ENCODE measurements around the gene SYNJ2.

SYNJ2 gene

DNA sequence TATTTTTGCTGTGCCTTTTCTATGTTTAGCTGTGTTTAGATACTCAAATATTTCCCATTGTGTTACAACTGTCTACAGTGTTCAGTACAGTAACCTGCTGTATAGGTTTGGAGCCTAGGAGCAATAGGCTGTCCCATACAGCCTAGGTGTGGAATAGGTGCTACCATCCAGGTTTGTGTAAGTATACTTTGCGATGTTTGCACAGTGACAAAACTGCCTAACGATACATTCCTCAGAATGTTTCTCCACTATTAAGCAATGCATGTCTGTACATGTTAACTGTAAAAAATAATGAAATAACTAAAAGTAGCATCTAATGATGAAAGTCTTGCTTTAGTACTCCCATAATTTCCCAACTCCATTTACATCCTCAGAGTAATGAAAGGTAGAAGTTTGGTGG is 140.4 kb downstream of the SYNJ2 start:
- TF ChIP-seq, protein P1, sequence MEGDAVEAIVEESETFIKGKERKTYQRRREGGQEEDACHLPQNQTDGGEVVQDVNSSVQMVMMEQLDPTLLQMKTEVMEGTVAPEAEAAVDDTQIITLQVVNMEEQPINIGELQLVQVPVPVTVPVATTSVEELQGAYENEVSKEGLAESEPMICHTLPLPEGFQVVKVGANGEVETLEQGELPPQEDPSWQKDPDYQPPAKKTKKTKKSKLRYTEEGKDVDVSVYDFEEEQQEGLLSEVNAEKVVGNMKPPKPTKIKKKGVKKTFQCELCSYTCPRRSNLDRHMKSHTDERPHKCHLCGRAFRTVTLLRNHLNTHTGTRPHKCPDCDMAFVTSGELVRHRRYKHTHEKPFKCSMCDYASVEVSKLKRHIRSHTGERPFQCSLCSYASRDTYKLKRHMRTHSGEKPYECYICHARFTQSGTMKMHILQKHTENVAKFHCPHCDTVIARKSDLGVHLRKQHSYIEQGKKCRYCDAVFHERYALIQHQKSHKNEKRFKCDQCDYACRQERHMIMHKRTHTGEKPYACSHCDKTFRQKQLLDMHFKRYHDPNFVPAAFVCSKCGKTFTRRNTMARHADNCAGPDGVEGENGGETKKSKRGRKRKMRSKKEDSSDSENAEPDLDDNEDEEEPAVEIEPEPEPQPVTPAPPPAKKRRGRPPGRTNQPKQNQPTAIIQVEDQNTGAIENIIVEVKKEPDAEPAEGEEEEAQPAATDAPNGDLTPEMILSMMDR (IDR thresholded peaks at IDR 0.05; ENCODE audit: insufficient read depth, low read length, poor library complexity, severe bottlenecking): no peak
- Histone ChIP-seq H3K36me3 (ENCODE audit: control insufficient read depth, insufficient read depth, low read length) (no peaks in the 10 kb centered on the region), H3K27me3 (replicated peaks; ENCODE audit: control insufficient read depth, insufficient read depth, low read length) (no peaks in the 10 kb centered on the region), H3K4me3 (replicated peaks; ENCODE audit: low read depth, low read length) (no peak overlapping the region)
- DNase-seq (ENCODE audit: extremely low read depth, insufficient read length): no peak

DNA sequence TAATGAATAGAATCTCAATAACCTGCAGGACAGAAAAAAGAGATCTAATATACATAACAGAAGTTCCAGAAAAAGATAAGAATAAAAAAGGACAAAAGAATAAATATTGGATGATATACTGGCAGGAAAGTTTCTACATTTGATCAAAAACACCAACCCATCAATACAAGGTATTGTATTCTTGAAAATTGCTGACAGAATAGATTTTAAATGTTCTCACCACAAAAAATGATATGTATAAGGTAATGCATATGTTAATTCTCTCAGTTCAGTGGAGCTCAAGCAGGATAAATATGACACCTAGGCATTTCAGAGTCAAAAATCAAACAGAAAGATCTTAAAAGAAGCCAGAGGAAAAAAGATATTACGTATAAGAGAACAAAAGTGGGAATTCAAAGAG is 142.6 kb downstream of the SYNJ2 start:
- Histone ChIP-seq H3K27me3 (replicated peaks; ENCODE audit: control insufficient read depth, insufficient read depth, low read length) (no peaks in the 10 kb centered on the region), H3K36me3 (ENCODE audit: control insufficient read depth, insufficient read depth, low read length) (no peaks in the 10 kb centered on the region), H3K4me3 (replicated peaks; ENCODE audit: low read depth, low read length) (no peak overlapping the region)
- no peak for DNase-seq (ENCODE audit: extremely low read depth, insufficient read length)
- TF ChIP-seq, protein P1 (IDR thresholded peaks at IDR 0.05; ENCODE audit: insufficient read depth, low read length, poor library complexity, severe bottlenecking): no peak

DNA sequence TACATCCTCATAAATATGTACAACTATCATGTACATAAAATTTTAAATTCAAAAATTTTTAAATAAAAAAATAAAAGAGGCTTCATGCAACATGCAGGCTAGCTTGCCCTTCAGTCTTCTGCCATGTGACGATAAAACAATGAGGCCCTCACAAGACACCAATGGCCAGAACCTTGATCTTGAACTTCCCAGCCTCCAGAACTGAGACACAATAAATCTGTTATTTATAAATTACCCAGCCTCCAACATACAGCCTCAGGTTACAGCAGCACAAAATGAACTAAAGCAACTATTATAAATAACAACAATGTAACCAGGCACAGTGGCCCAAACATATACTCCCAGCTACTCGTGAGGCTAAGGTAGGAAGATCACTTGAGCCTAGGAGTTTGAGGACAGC is 143.6 kb downstream of the SYNJ2 start:
- Histone ChIP-seq H3K27me3 (replicated peaks; ENCODE audit: control insufficient read depth, insufficient read depth, low read length) (no peaks in the 10 kb centered on the region), H3K4me3 (replicated peaks; ENCODE audit: low read depth, low read length) (no peak overlapping the region), H3K36me3 (ENCODE audit: control insufficient read depth, insufficient read depth, low read length) (no peaks in the 10 kb centered on the region)
- DNase-seq (ENCODE audit: extremely low read depth, insufficient read length): no peak
- TF ChIP-seq, protein P1 (IDR thresholded peaks at IDR 0.05; ENCODE audit: insufficient read depth, low read length, poor library complexity, severe bottlenecking): no peak

DNA sequence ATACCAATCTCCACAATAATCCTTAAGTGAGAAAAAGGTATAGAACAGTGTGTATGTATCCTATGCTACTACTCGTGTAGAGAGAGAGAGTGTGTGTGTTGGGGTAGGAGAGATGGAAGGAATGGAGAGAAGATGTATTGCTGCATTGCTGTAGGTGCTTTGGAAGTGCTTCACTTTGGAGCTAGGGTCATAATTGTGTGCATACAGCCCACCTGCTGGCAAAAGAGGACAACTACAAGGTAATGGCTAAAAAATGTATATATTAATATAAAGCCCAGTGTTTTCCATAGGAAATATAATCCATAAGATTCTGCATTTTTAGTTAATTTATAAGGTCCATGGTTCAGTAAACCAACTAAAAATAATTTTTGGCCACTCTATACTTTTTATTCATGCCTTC is 150.3 kb downstream of the SYNJ2 start:
- TF ChIP-seq, protein P1 (IDR thresholded peaks at IDR 0.05; ENCODE audit: insufficient read depth, low read length, poor library complexity, severe bottlenecking): peak; percentile 45
- no peaks in the 10 kb centered on the region for H3K27me3 ChIP-seq (replicated peaks; ENCODE audit: control insufficient read depth, insufficient read depth, low read length)
- DNase-seq (ENCODE audit: extremely low read depth, insufficient read length): no peak
- H3K36me3 ChIP-seq (ENCODE audit: control insufficient read depth, insufficient read depth, low read length): no peaks in the 10 kb centered on the region
- no peak overlapping the region for H3K4me3 ChIP-seq (replicated peaks; ENCODE audit: low read depth, low read length)

DNA sequence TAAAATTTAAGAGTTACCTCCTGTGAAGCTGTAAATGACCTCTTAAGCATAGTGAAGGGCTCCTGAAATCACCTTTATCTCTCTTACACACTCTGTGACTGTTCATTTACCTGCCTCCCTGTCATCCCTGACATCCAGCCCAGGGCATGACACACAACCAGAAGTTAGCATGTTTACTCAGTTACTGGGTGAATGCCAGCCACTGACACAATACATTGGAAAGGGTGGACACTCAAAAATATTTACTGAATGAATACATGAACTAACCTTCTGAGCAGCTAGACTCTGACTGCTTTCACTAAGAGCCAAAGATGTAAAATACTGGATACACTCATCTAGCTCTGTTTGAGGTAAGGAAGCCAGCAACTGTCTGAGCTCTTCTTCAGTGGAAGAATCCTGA is 161.1 kb downstream of the SYNJ2 start:
- TF ChIP-seq, protein P1 (IDR thresholded peaks at IDR 0.05; ENCODE audit: insufficient read depth, low read length, poor library complexity, severe bottlenecking): no peak
- Histone ChIP-seq H3K27me3 (replicated peaks; ENCODE audit: control insufficient read depth, insufficient read depth, low read length) (no peaks in the 10 kb centered on the region), H3K4me3 (replicated peaks; ENCODE audit: low read depth, low read length) (no peak overlapping the region), H3K36me3 (ENCODE audit: control insufficient read depth, insufficient read depth, low read length) (peaks cover 2% of the 10 kb centered on the region; the same call in 1 of the 2 replicates)
- no peak for DNase-seq (ENCODE audit: extremely low read depth, insufficient read length)

DNA sequence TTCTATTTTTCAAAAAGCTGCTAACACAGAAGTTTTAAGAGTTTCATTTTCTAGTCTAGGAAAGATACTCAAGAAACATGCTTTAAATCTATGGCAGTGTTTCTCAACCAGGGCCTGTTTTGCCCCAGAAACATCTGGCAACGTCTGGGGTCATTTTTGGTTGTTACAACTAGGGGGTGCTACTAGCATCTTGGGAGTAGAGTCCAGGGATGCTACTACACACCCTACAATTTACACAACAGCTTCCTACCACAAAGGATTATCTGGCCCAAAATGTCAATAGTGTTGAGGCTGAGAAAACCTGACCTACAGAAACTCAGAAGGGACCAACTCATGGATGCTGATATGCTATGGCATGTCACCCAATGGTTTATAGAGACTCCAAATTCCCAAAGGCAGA is 162.0 kb downstream of the SYNJ2 start:
- Histone ChIP-seq H3K27me3 (replicated peaks; ENCODE audit: control insufficient read depth, insufficient read depth, low read length) (no peaks in the 10 kb centered on the region), H3K36me3 (ENCODE audit: control insufficient read depth, insufficient read depth, low read length) (peaks cover 2% of the 10 kb centered on the region; the same call in 1 of the 2 replicates), H3K4me3 (replicated peaks; ENCODE audit: low read depth, low read length) (no peak overlapping the region)
- TF ChIP-seq, protein P1 (IDR thresholded peaks at IDR 0.05; ENCODE audit: insufficient read depth, low read length, poor library complexity, severe bottlenecking): peak; percentile 56
- DNase-seq (ENCODE audit: extremely low read depth, insufficient read length): no peak

Data from GM06990 (cell line).